K562 (cell line): ENCODE measurements around the gene RREB1. TPM values are rescaled to one million over a fixed set of nuclear protein-coding genes. Genes with fewer than 3 reads are reported as not detected.
A peak's percentile ranks its signal among the peaks of the same experiment; 100 is the strongest.

Experiments used
- BACH1 ChIP-seq: fragments of 200-800 bp; sonication (Bioruptor generic); IDR thresholded peaks from 2 replicates; pipeline ENCODE4 v1.6.1; 2016; ENCODE audit warnings: missing genetic modification characterization, missing compliant biosample characterization
- BRF1 ChIP-seq: IDR thresholded peaks from 3 replicates; pipeline ENCODE4 v1.6.1; 2011; ENCODE audit warnings: borderline replicate concordance, mild to moderate bottlenecking; ENCODE audit not compliant: insufficient read length; ENCODE audit errors: extremely low read depth
- CBX8 ChIP-seq: fragments of 200-600 bp; sonication (generic); IDR thresholded peaks from 2 replicates; pipeline ENCODE4 v1.6.1; 2012; ENCODE audit warnings: borderline replicate concordance, mixed run types, low read depth, mild to moderate bottlenecking, moderate library complexity, mixed read lengths, low read length, control low read depth, inconsistent platforms; ENCODE audit not compliant: poor library complexity, severe bottlenecking; ENCODE audit errors: extremely low read depth
- E4F1 ChIP-seq: fragments of 250-450 bp; sonication (Bioruptor Pico); IDR thresholded peaks from 2 replicates; pipeline ENCODE4 v1.5.0; 2021; ENCODE audit warnings: mild to moderate bottlenecking, borderline replicate concordance
- ESRRB ChIP-seq: fragments of 250-450 bp; sonication (Bioruptor Pico); IDR thresholded peaks from 2 replicates; pipeline ENCODE4 v1.5.0; 2020; ENCODE audit warnings: mild to moderate bottlenecking, moderate library complexity, borderline replicate concordance
- ETV1 ChIP-seq: fragments of 450-650 bp; conservative IDR thresholded peaks from 2 replicates; pipeline ENCODE4 v1.6.1; 2016; ENCODE audit warnings: missing genetic modification characterization, control low read depth, low read depth, missing compliant biosample characterization
- HDAC2 ChIP-seq: fragments of 450-650 bp; IDR thresholded peaks from 2 replicates; pipeline ENCODE4 v1.6.1; 2016; ENCODE audit warnings: mild to moderate bottlenecking
- IRF9 ChIP-seq: fragments of 450-650 bp; IDR thresholded peaks from 2 replicates; pipeline ENCODE4 v1.6.1; 2016; ENCODE audit warnings: missing biosample characterization, missing genetic modification characterization
- JUND ChIP-seq, 2 experiments: IDR thresholded peaks; 2 replicates in 1 of 2; 3 replicates in 1 of 2; pipeline ENCODE4 v1.6.1; 2011; ENCODE audit warnings: borderline replicate concordance in 2 of 2, low read depth in 2 of 2, low read length in 2 of 2, improper control_type of control experiment in 1 of 2, missing biosample characterization in 1 of 2, missing genetic modification characterization in 1 of 2, missing genetic modification reagents in 1 of 2
- KDM5B ChIP-seq: fragments of 200-600 bp; sonication (generic); IDR thresholded peaks from 2 replicates; pipeline ENCODE4 v1.6.1; 2012; ENCODE audit warnings: low read depth, mild to moderate bottlenecking, moderate library complexity, low read length, control low read depth, inconsistent platforms; ENCODE audit not compliant: insufficient replicate concordance
- PURB ChIP-seq: sonication (generic); formaldehyde crosslinking; IDR thresholded peaks from 2 replicates; pipeline ENCODE4 v1.9.0; 2021; ENCODE audit warnings: low read depth, mild to moderate bottlenecking, missing genetic modification reagents
- RBM25 ChIP-seq: fragments of 200-400 bp; formaldehyde crosslinking; IDR thresholded peaks from 2 replicates; pipeline ENCODE4 v1.6.1; 2018; ENCODE audit warnings: low read length, low read depth, moderate library complexity; ENCODE audit not compliant: severe bottlenecking
- RFX1 ChIP-seq: fragments of 450-650 bp; IDR thresholded peaks from 2 replicates; pipeline ENCODE4 v1.6.1; 2016; ENCODE audit warnings: mild to moderate bottlenecking, moderate library complexity
- RFX7 ChIP-seq: fragments of 250-450 bp; sonication (Bioruptor Pico); IDR thresholded peaks from 2 replicates; pipeline ENCODE4 v1.5.1; 2021; ENCODE audit warnings: mild to moderate bottlenecking
- SAP30 ChIP-seq: fragments of 200-600 bp; sonication (generic); IDR thresholded peaks from 2 replicates; pipeline ENCODE4 v1.6.1; 2012; ENCODE audit warnings: borderline replicate concordance, low read depth, mild to moderate bottlenecking, moderate library complexity, low read length, control low read depth, inconsistent platforms; ENCODE audit not compliant: insufficient read depth, poor library complexity, severe bottlenecking
- SETDB1 ChIP-seq: IDR thresholded peaks from one replicate; pipeline ENCODE4 v1.6.1; 2012; ENCODE audit warnings: low read length, control low read depth, inconsistent platforms
- SIRT6 ChIP-seq: IDR thresholded peaks from one replicate; pipeline ENCODE4 v1.6.1; 2012; ENCODE audit warnings: low read depth, mild to moderate bottlenecking, control low read depth, inconsistent platforms, low read length, moderate library complexity
- SMC3 ChIP-seq: conservative IDR thresholded peaks from 2 replicates; pipeline ENCODE4 v1.6.1; 2011; ENCODE audit warnings: low read depth, low read length, improper control_type of control experiment; ENCODE audit not compliant: insufficient read depth
- SREBF1 ChIP-seq: fragments of 150-350 bp; IDR thresholded peaks from 2 replicates; pipeline ENCODE4 v1.6.1; 2014; ENCODE audit warnings: antibody characterized with exemption, low read depth, low read length, borderline replicate concordance
- TAL1 ChIP-seq: fragments of 450-650 bp; IDR thresholded peaks from 2 replicates; pipeline ENCODE4 v1.6.1; 2016; ENCODE audit warnings: mild to moderate bottlenecking
- TEAD4 ChIP-seq, 2 experiments: sonication (generic) in 1 of 2; formaldehyde crosslinking in 1 of 2; IDR thresholded peaks; 2 replicates each; pipeline versions ENCODE4 v1.6.1 to v1.8.0; 2012 to 2022; ENCODE audit warnings: borderline replicate concordance in 1 of 2, inconsistent platforms in 1 of 2, low read length in 1 of 2, mild to moderate bottlenecking in 1 of 2, missing genetic modification reagents in 1 of 2
- ZNF23 ChIP-seq: fragments of 250-450 bp; sonication (Bioruptor Pico); IDR thresholded peaks from 2 replicates; pipeline ENCODE4 v1.4.0; 2020; ENCODE audit warnings: mild to moderate bottlenecking
- ZNF282 ChIP-seq: sonication (generic); formaldehyde crosslinking; IDR thresholded peaks from 2 replicates; pipeline ENCODE4 v1.8.1; 2023; ENCODE audit warnings: missing genetic modification reagents
- ZNF3 ChIP-seq: fragments of 250-450 bp; sonication (Bioruptor Pico); IDR thresholded peaks from 2 replicates; pipeline ENCODE4 v1.5.0; 2021; ENCODE audit warnings: mild to moderate bottlenecking, moderate library complexity
- ZNF780A ChIP-seq: fragments of 250-450 bp; sonication (Bioruptor Pico); IDR thresholded peaks from 2 replicates; pipeline ENCODE4 v1.5.0; 2021; ENCODE audit warnings: mild to moderate bottlenecking
- polyA plus RNA-seq, 8 experiments: library from polyadenylated mRNA; depleted of rRNA in 4 of 8; stranded (reverse) in 5 of 8; unstranded in 3 of 8; fragments of >200 nt; fragmentation: Nextera tagmentation in 2 of 8; fragmentation: Illumina TruSeq in 1 of 8; extraction: Ambion mirVana in 2 of 8; extraction: Trizol in 1 of 8; gene quantifications; 2 replicates each; pipeline versions ENCODE4 v1.2.1 to v1.2.3, GENCODE V29; 2011 to 2014; ENCODE audit warnings: inconsistent platforms in 1 of 8, missing spikeins in 1 of 8
- total RNA-seq, 7 experiments: library from RNA; depleted of rRNA in 6 of 7; stranded (reverse); fragments of >200 nt in 6 of 7; fragmentation: Illumina TruSeq in 2 of 7; extraction: Trizol in 2 of 7; gene quantifications; 2 replicates each; pipeline versions ENCODE4 v1.2.1 to v1.2.3, GENCODE V29; 2011 to 2021; ENCODE audit warnings: low replicate concordance in 1 of 7

RREB1 gene
- total and polyA plus RNA-seq, 9 of the 15 experiments (the other 6 are each of a cell fraction or from before 2014, with no cell fraction given): 3.3 to 64.2 (median 19.3) TPM

GRCh38 chr6:7238900-7239589, 131.3 kb downstream of the RREB1 start (continued):
- TF ChIP-seq IRF9 (no peak), KDM5B (no peak), ZNF780A (CRISPR knock-in tag) (no peak), TEAD4 (IDR thresholded peaks at IDR 0.05; ENCODE audit: low read length) (peak; percentile 29; the same call in 1 of the 2 replicates), TEAD4 (CRISPR knock-in tag; IDR thresholded peaks at IDR 0.05; ENCODE audit: borderline replicate concordance) (no peak), BRF1 (no peak), RFX7 (CRISPR knock-in tag) (no peak), ZNF3 (CRISPR knock-in tag) (no peak), HDAC2 (no peak), ETV1 (tag) (no peak), ZNF23 (CRISPR knock-in tag) (no peak), PURB (CRISPR knock-in tag) (no peak), CBX8 (no peak), BACH1 (no peak), ZNF282 (CRISPR knock-in tag) (no peak), RBM25 (no peak), SREBF1 (no peak), SAP30 (no peak), SIRT6 (no peak), RFX1 (no peak), E4F1 (no peak), SMC3 (peak; percentile 88), SETDB1 (no peak), ESRRB (CRISPR knock-in tag) (no peak), TAL1 (no peak), JUND (IDR thresholded peaks at IDR 0.05; ENCODE audit: borderline replicate concordance, low read depth, low read length) (peak; percentile 73), JUND (tag; IDR thresholded peaks at IDR 0.05; ENCODE audit: borderline replicate concordance, low read depth, low read length) (peak; percentile 55; the same call in 1 of the 3 replicates)
